IMR-90 (cell line): ENCODE measurements around the gene SGMS1. TPM values are rescaled to one million over a fixed set of nuclear protein-coding genes. Genes with fewer than 3 reads are reported as not detected.

ENCODE experiments used
- ATAC-seq: fragments of 200-7000 bp; cut with Tn5 transposase; 2 replicates; pipeline ENCODE4 v1.9.1; 2020; ENCODE audit warnings: low read depth, mild to moderate bottlenecking, moderate library complexity
- BruUV-seq: library from RNA; stranded (reverse); fragments of 400-500 nt; replicated peaks from 2 replicates; lab custom pipeline; 2021; lab: Mats Ljungman, UMichigan
- CTCF ChIA-PET: fragments of 300-600 bp; formaldehyde crosslinking; extraction: SDS; loops from one replicate; lab custom pipeline; 2021; ENCODE audit warnings: antibody characterized with exemption; lab: Yijun Ruan, JAX
- POLR2A ChIA-PET: fragments of 300-600 bp; sonication (Branson Sonifier 250); formaldehyde crosslinking; loops from one replicate; lab custom pipeline; 2022; ENCODE audit warnings: antibody characterized with exemption; ENCODE audit not compliant: unreplicated experiment; lab: Charles Lee
- DNase-seq: peaks from one replicate; pipeline ENCODE4 v3.0.0; 2013
- H2AFZ ChIP-seq: replicated peaks from 2 replicates; pipeline ENCODE3; 2013; ENCODE audit warnings: low read length, mild to moderate bottlenecking; ENCODE audit not compliant: poor library complexity
- H2AK5ac ChIP-seq: 2 replicates; pipeline ENCODE4 v1.6.1; 2013; ENCODE audit warnings: low read depth, low read length, inconsistent platforms
- H2AK9ac ChIP-seq: replicated peaks from 2 replicates; pipeline ENCODE3; 2013; ENCODE audit warnings: mild to moderate bottlenecking, low read depth, low read length, moderate library complexity; ENCODE audit not compliant: poor library complexity
- H2BK120ac ChIP-seq: 2 replicates; pipeline ENCODE4 v1.6.1; 2013; ENCODE audit warnings: low read depth, low read length, inconsistent platforms
- H2BK15ac ChIP-seq: 3 replicates; pipeline ENCODE4 v1.6.1; 2013; ENCODE audit warnings: low read depth, low read length, inconsistent platforms
- H2BK20ac ChIP-seq: 2 replicates; pipeline ENCODE4 v1.6.1; 2013; ENCODE audit warnings: low read depth, mild to moderate bottlenecking, inconsistent platforms, low read length, moderate library complexity
- H2BK5ac ChIP-seq: 2 replicates; pipeline ENCODE4 v1.6.1; 2013; ENCODE audit warnings: mild to moderate bottlenecking, low read depth, low read length, inconsistent platforms; ENCODE audit not compliant: poor library complexity, severe bottlenecking
- H3K14ac ChIP-seq: replicated peaks from 2 replicates; pipeline ENCODE4 v1.6.1; 2013; ENCODE audit warnings: low read depth, low read length, inconsistent platforms
- H3K18ac ChIP-seq: 2 replicates; pipeline ENCODE4 v1.6.1; 2013; ENCODE audit warnings: low read depth, low read length, control low read depth
- H3K23ac ChIP-seq: 2 replicates; pipeline ENCODE4 v1.6.1; 2013; ENCODE audit warnings: low read depth, low read length, inconsistent platforms
- H3K27ac ChIP-seq: 2 replicates; pipeline ENCODE4 v1.5.1; 2013; ENCODE audit warnings: mild to moderate bottlenecking, control low read depth, low read length; ENCODE audit not compliant: insufficient read depth
- H3K27me3 ChIP-seq: 2 replicates; pipeline ENCODE4 v1.6.1; 2013; ENCODE audit warnings: low read length; ENCODE audit not compliant: control insufficient read depth, insufficient read depth
- H3K36me3 ChIP-seq: 2 replicates; pipeline ENCODE4 v1.6.1; 2013; ENCODE audit warnings: low read length, mixed read lengths; ENCODE audit not compliant: control insufficient read depth, insufficient read depth
- H3K4ac ChIP-seq: 2 replicates; pipeline ENCODE4 v1.6.1; 2013; ENCODE audit warnings: low read depth, low read length, inconsistent platforms
- H3K4me1 ChIP-seq: 2 replicates; pipeline ENCODE4 v1.6.1; 2013; ENCODE audit warnings: low read length, mixed read lengths; ENCODE audit not compliant: control insufficient read depth, insufficient read depth
- H3K4me2 ChIP-seq: 2 replicates; pipeline ENCODE4 v1.6.1; 2013; ENCODE audit warnings: low read depth, mild to moderate bottlenecking, control low read depth, low read length, moderate library complexity
- H3K4me3 ChIP-seq: 2 replicates; pipeline ENCODE4 v1.5.1; 2013; ENCODE audit warnings: low read depth, mild to moderate bottlenecking, control low read depth, low read length, moderate library complexity; ENCODE audit not compliant: insufficient read depth
- H3K56ac ChIP-seq: 2 replicates; pipeline ENCODE4 v1.6.1; 2013; ENCODE audit warnings: low read length, inconsistent platforms; ENCODE audit not compliant: insufficient read depth; ENCODE audit errors: extremely low read depth
- H3K79me1 ChIP-seq, 2 experiments: 2 replicates each; pipeline ENCODE4 v1.6.1; 2013; ENCODE audit warnings: low read length in 2 of 2, inconsistent platforms in 1 of 2, low read depth in 1 of 2
- H3K9ac ChIP-seq: 2 replicates; pipeline ENCODE4 v1.6.1; 2013; ENCODE audit warnings: low read depth, low read length, control low read depth
- H3K9me1 ChIP-seq: 2 replicates; pipeline ENCODE4 v1.6.1; 2013; ENCODE audit warnings: low read length, inconsistent platforms; ENCODE audit not compliant: insufficient read depth
- H3K9me3 ChIP-seq: 2 replicates; pipeline ENCODE4 v1.6.1; 2013; ENCODE audit warnings: low read length; ENCODE audit not compliant: control insufficient read depth, insufficient read depth
- H4K20me1 ChIP-seq: 2 replicates; pipeline ENCODE4 v1.6.1; 2013; ENCODE audit warnings: low read length, inconsistent platforms; ENCODE audit not compliant: insufficient read depth
- H4K5ac ChIP-seq: 2 replicates; pipeline ENCODE4 v1.6.1; 2013; ENCODE audit warnings: mild to moderate bottlenecking, low read depth, low read length, control low read depth
- H4K8ac ChIP-seq, 2 experiments: 2 replicates each; pipeline ENCODE4 v1.6.1; 2013; ENCODE audit warnings: low read depth in 2 of 2, low read length in 2 of 2, control low read depth in 1 of 2, inconsistent platforms in 1 of 2
- H4K91ac ChIP-seq: 2 replicates; pipeline ENCODE4 v1.6.1; 2013; ENCODE audit warnings: low read depth, low read length, inconsistent platforms; ENCODE audit not compliant: insufficient read depth
- BHLHE40 ChIP-seq: fragments of 150-350 bp; IDR thresholded peaks from 2 replicates; pipeline ENCODE4 v1.6.1; 2016; ENCODE audit warnings: mild to moderate bottlenecking, low read depth, low read length
- CEBPB ChIP-seq: IDR thresholded peaks from 2 replicates; pipeline ENCODE4 v1.6.1; 2012; ENCODE audit warnings: low read depth, low read length, improper control_type of control experiment
- MAZ ChIP-seq: IDR thresholded peaks from 2 replicates; pipeline ENCODE4 v1.6.1; 2012; ENCODE audit warnings: low read depth, mild to moderate bottlenecking, low read length, improper control_type of control experiment, moderate library complexity, borderline replicate concordance
- RAD21 ChIP-seq: IDR thresholded peaks from 2 replicates; pipeline ENCODE4 v1.6.1; 2012; ENCODE audit warnings: low read length, improper control_type of control experiment
- RCOR1 ChIP-seq: IDR thresholded peaks from 2 replicates; pipeline ENCODE4 v1.6.1; 2012; ENCODE audit warnings: mild to moderate bottlenecking, low read length, improper control_type of control experiment; ENCODE audit not compliant: insufficient replicate concordance
- WGBS, 2 experiments: methylation state at CpG; one replicate each; pipeline versions ENCODE4 v1.1.5 to v1.1.7; 2013; ENCODE audit warnings: missing lambda C conversion rate in 2 of 2; ENCODE audit not compliant: insufficient read length in 1 of 2; ENCODE audit errors: extremely low coverage in 2 of 2; 5-methylcytosine and 5-hydroxymethylcytosine counted together
- dilution Hi-C: fragments of 300-500 bp; cut with HindIII; formaldehyde crosslinking; loops from one replicate; pipeline ENCODE4 v1.14.3; 2018; ENCODE audit warnings: low sequenced_read_pairs; ENCODE audit not compliant: unreplicated experiment
- in situ Hi-C: fragments of 300-500 bp; cut with MboI; formaldehyde crosslinking; loops from 3 replicates; pipeline ENCODE4 v1.14.3; 2019; ENCODE audit warnings: low sequenced_read_pairs, inconsistent platforms, mixed read lengths
- intact Hi-C: fragments of 100-400 bp; cut with micrococcal nuclease; formaldehyde crosslinking; loops from 2 replicates; pipeline ENCODE4 v1.10.0; 2022
- polyA plus RNA-seq, 3 experiments: library from polyadenylated mRNA; depleted of rRNA; stranded (reverse); fragments of >200 nt; gene quantifications; 2 replicates each; pipeline ENCODE4 v1.2.3, GENCODE V29; 2012; ENCODE audit warnings: low replicate concordance in 1 of 3
- total RNA-seq: library from RNA; depleted of rRNA; stranded (reverse); fragments of >200 nt; gene quantifications from 2 replicates; pipeline ENCODE4 v1.2.3, GENCODE V29; 2012

SGMS1 gene
- total and polyA plus RNA-seq, 2 of the 4 experiments (the other 2 are of a cell fraction) = 9.8 to 30.8 TPM

GRCh38 chr10:50576245-50576815 is 47.4 kb downstream of the SGMS1 start:
- no peak overlapping the region for H3K18ac ChIP-seq
- H3K36me3 ChIP-seq = no peaks in the 10 kb centered on the region
- no peak overlapping the region for H3K9ac ChIP-seq
- H3K23ac ChIP-seq = no peak overlapping the region
- H2BK5ac ChIP-seq = no peak overlapping the region
- no peak overlapping the region for H4K91ac ChIP-seq
- WGBS, 2 experiments = no CpG with 5 or more reads among the region's 4 CpGs
- peak overlapping the region in 1 of 2 experiments; percentile 24; a peak in 2 of 4 replicates for H4K8ac ChIP-seq
- no peaks in the 10 kb centered on the region for H3K27me3 ChIP-seq
- no peak overlapping the region; the same call in 1 of the 2 replicates for H2BK20ac ChIP-seq
- ChIA-PET CTCF (interaction anchor here (0.6 to 1.0 kb wide), 3 partner anchors 15 to 49 kb away, joined by 3 to 4 read pairs (median 4); no protein-coding TSS in a partner anchor), POLR2A (no interaction called here)
- peak overlapping the region; percentile 62; the same call in 1 of the 3 replicates for H2BK15ac ChIP-seq
- H3K14ac ChIP-seq = peak overlapping the region; percentile 37; the same call in 1 of the 2 replicates
- ATAC-seq (peak; percentile 15), DNase-seq (peak; percentile 49)
- no peak overlapping the region for H3K56ac ChIP-seq
- no peak overlapping the region for H3K4me2 ChIP-seq
- H4K20me1 ChIP-seq = peaks cover 14% of the 10 kb centered on the region; the same call in 1 of the 2 replicates
- peaks cover 6% of the 10 kb centered on the region for H3K9me1 ChIP-seq
- no TSS peak for BruUV-seq
- 0 out of 2 replicates have a peak overlapping the region, but pooled peaks have one; percentile 36 for H3K4ac ChIP-seq
- H2AK5ac ChIP-seq = peak overlapping the region; percentile 73; the same call in 1 of the 2 replicates
- H2BK120ac ChIP-seq = peak overlapping the region; percentile 21; the same call in 1 of the 2 replicates
- peaks cover 11% of the 10 kb centered on the region for H3K4me1 ChIP-seq
- H2AFZ ChIP-seq = no peak overlapping the region
- H3K4me3 ChIP-seq = no peak overlapping the region
- intact Hi-C loops = no loop called here
- H4K5ac ChIP-seq = no peak overlapping the region
- in situ Hi-C loops = no loop called here
- no peak overlapping the region for H3K27ac ChIP-seq
- no peaks in the 10 kb centered on the region for H3K9me3 ChIP-seq
- TF ChIP-seq RAD21 (no peak), RCOR1 (no peak), BHLHE40 (peak; percentile 87), CEBPB (0 out of 2 replicates have a peak, but pooled peaks have one; percentile 5), MAZ (no peak)
- dilution Hi-C loops = no loop called here
- no peak overlapping the region for H2AK9ac ChIP-seq
- peaks cover 18 to 44% of the 10 kb centered on the region in 2 experiments for H3K79me1 ChIP-seq
